Endothelial cell of umbilical vein (primary cell): ENCODE measurements around the gene EP300. TPM values are rescaled to one million over a fixed set of nuclear protein-coding genes. Genes with fewer than 3 reads are reported as not detected.
A peak's percentile ranks its signal among the peaks of the same experiment; 100 is the strongest.

Experiments
- BruUV-seq: library from RNA; stranded (reverse); fragments of 400-500 nt; replicated peaks from 2 replicates; lab custom pipeline; 2021; lab: Mats Ljungman, UMichigan
- CTCF ChIA-PET: fragments of 300-600, 350-600 bp; sonication (Branson Sonifier 250); formaldehyde crosslinking; loops from one replicate; lab custom pipeline; 2021; ENCODE audit warnings: antibody characterized with exemption, inconsistent platforms; lab: Charles Lee
- POLR2A ChIA-PET: fragments of 300-600, 350-600 bp; sonication (Branson Sonifier 250); formaldehyde crosslinking; loops from one replicate; lab custom pipeline; 2021; ENCODE audit warnings: antibody characterized with exemption, inconsistent platforms; lab: Charles Lee
- DNase-seq: peaks from one replicate; pipeline ENCODE4 v3.0.0-alpha.2; 2011; ENCODE audit warnings: low read depth, low spot score
- FAIRE-seq: peaks from 2 replicates; lab custom pipeline; 2011; peaks lifted over from hg19 to GRCh38; lab: Jason Lieb, UNC
- H2AFZ ChIP-seq: 2 replicates; pipeline ENCODE4 v1.6.0; 2012; ENCODE audit warnings: low read depth, low read length, control low read depth, inconsistent platforms
- H3K27ac ChIP-seq: 2 replicates; pipeline ENCODE4 v1.5.1; 2011; ENCODE audit warnings: low read depth, mild to moderate bottlenecking, control low read depth, low read length, moderate library complexity; ENCODE audit not compliant: insufficient read depth
- H3K27me3 ChIP-seq, 2 experiments: 2 replicates each; pipeline versions ENCODE4 v1.6.0 to v1.6.1; 2011; ENCODE audit warnings: low read length in 2 of 2, mixed read lengths in 1 of 2; ENCODE audit not compliant: control insufficient read depth in 2 of 2, insufficient read depth in 2 of 2
- H3K36me3 ChIP-seq, 2 experiments: 2 replicates in 1 of 2; 3 replicates in 1 of 2; pipeline ENCODE4 v1.5.1; 2011; ENCODE audit warnings: low read length in 2 of 2, mild to moderate bottlenecking in 1 of 2, moderate library complexity in 1 of 2; ENCODE audit not compliant: control insufficient read depth in 2 of 2, insufficient read depth in 2 of 2; ENCODE audit errors: extremely low read depth in 1 of 2
- H3K4me1 ChIP-seq: 3 replicates; pipeline ENCODE4 v1.5.1; 2011; ENCODE audit warnings: mild to moderate bottlenecking, low read length; ENCODE audit not compliant: control insufficient read depth, insufficient read depth; ENCODE audit errors: extremely low read depth
- H3K4me2 ChIP-seq: 2 replicates; pipeline ENCODE4 v1.6.1; 2011; ENCODE audit warnings: low read length, control low read depth, mixed read lengths; ENCODE audit not compliant: insufficient read depth
- H3K4me3 ChIP-seq, 3 experiments: fragments of 200-600 bp in 1 of 3; sonication (generic), shearing (Covaris generic) in 1 of 3; replicated peaks in 1 of 3; 2 replicates each; pipeline ENCODE4 v1.5.1; 2011 to 2016; ENCODE audit warnings: control low read depth in 3 of 3, low read length in 3 of 3, mild to moderate bottlenecking in 2 of 3, inconsistent platforms in 1 of 3, low read depth in 1 of 3, moderate library complexity in 1 of 3; ENCODE audit not compliant: insufficient read depth in 1 of 3
- H3K79me2 ChIP-seq: 2 replicates; pipeline ENCODE4 v1.6.0; 2012; ENCODE audit warnings: low read length, inconsistent platforms; ENCODE audit not compliant: control insufficient read depth, insufficient read depth
- H3K9ac ChIP-seq: replicated peaks from 2 replicates; pipeline ENCODE3; 2011; ENCODE audit warnings: low read length, control low read depth; ENCODE audit not compliant: insufficient read depth; ENCODE audit errors: extremely low read depth
- H3K9me1 ChIP-seq: replicated peaks from 3 replicates; pipeline ENCODE4 v1.6.0; 2011; ENCODE audit warnings: mild to moderate bottlenecking, low read length; ENCODE audit not compliant: control insufficient read depth, insufficient read depth; ENCODE audit errors: extremely low read depth
- H3K9me3 ChIP-seq: replicated peaks from 2 replicates; pipeline ENCODE4 v1.5.1; 2012; ENCODE audit warnings: low read length, inconsistent platforms; ENCODE audit not compliant: control insufficient read depth, insufficient read depth
- H4K20me1 ChIP-seq: replicated peaks from 2 replicates; pipeline ENCODE3; 2011; ENCODE audit warnings: mild to moderate bottlenecking, low read length; ENCODE audit not compliant: control insufficient read depth, insufficient read depth; ENCODE audit errors: extremely low read depth
- CTCF ChIP-seq, 2 donors: IDR thresholded peaks; 1 replicate in 1 of 2; 2 replicates in 1 of 2; pipeline ENCODE4 v1.5.1; 2011; ENCODE audit warnings: low read length in 2 of 2, mild to moderate bottlenecking in 2 of 2, moderate library complexity in 2 of 2, control low read depth in 1 of 2, inconsistent platforms in 1 of 2, low read depth in 1 of 2; ENCODE audit not compliant: insufficient read depth in 1 of 2; ENCODE audit errors: extremely low read depth in 1 of 2
- EZH2 ChIP-seq: IDR thresholded peaks from 2 replicates; pipeline ENCODE4 v1.6.1; 2012; ENCODE audit warnings: borderline replicate concordance, low read depth, mild to moderate bottlenecking, moderate library complexity, low read length, inconsistent platforms; ENCODE audit not compliant: severe bottlenecking
- FOS ChIP-seq: IDR thresholded peaks from 2 replicates; pipeline ENCODE4 v1.6.1; 2011; ENCODE audit warnings: mild to moderate bottlenecking, low read length, moderate library complexity, borderline replicate concordance; ENCODE audit not compliant: insufficient read depth
- GATA2 ChIP-seq: IDR thresholded peaks from 2 replicates; pipeline ENCODE4 v1.7.0; 2011; ENCODE audit warnings: low read depth, mild to moderate bottlenecking, moderate library complexity, mixed read lengths, low read length; ENCODE audit not compliant: insufficient read length, insufficient read depth
- JUN ChIP-seq: IDR thresholded peaks from 2 replicates; pipeline ENCODE4 v1.6.1; 2011; ENCODE audit warnings: borderline replicate concordance, low read depth; ENCODE audit not compliant: insufficient read length, insufficient read depth
- MAX ChIP-seq: IDR thresholded peaks from 2 replicates; pipeline ENCODE4 v1.6.1; 2011; ENCODE audit not compliant: insufficient read depth, insufficient read length
- MYC ChIP-seq: IDR thresholded peaks from one replicate; pipeline ENCODE4 v1.6.1; 2011; ENCODE audit warnings: mild to moderate bottlenecking, low read depth, low read length
- POLR2A ChIP-seq: IDR thresholded peaks from 2 replicates; pipeline ENCODE4 v1.6.1; 2012; ENCODE audit warnings: low read depth, mild to moderate bottlenecking, control low read depth, low read length
- POLR2AphosphoS5 ChIP-seq: IDR thresholded peaks from 2 replicates; pipeline ENCODE4 v1.6.1; 2012; ENCODE audit warnings: low read depth, mild to moderate bottlenecking, control low read depth, low read length, moderate library complexity; ENCODE audit not compliant: insufficient read depth
- dilution Hi-C: fragments of 300-500 bp; cut with MboI; formaldehyde crosslinking; loops from one replicate; pipeline ENCODE4 v1.15.0; 2019; ENCODE audit warnings: low sequenced_read_pairs; ENCODE audit not compliant: extremely low pct_ligation_motif_present
- intact Hi-C: fragments of 100-400 bp; cut with micrococcal nuclease; formaldehyde crosslinking; loops from one replicate; pipeline ENCODE4 v1.10.0; 2022
- polyA plus RNA-seq, 4 experiments: library from polyadenylated mRNA; depleted of rRNA in 3 of 4; stranded (reverse) in 3 of 4; unstranded in 1 of 4; fragments of >200 nt; gene quantifications; 2 replicates each; pipeline versions ENCODE4 v1.2.1 to v1.2.3, GENCODE V29; 2011 to 2012; ENCODE audit warnings: missing spikeins in 1 of 4
- total RNA-seq: library from RNA; stranded (reverse); gene quantifications from 2 replicates; pipeline ENCODE4 v1.2.3, GENCODE V29; 2021

Gene EP300
- total and polyA plus RNA-seq, 2 donors (not counting 3 experiments of a cell fraction or from before 2014, with no cell fraction given) = 24.4 to 63.0 TPM

- H3K9me3 ChIP-seq = no peaks in the 10 kb centered on the region
- POLR2A ChIA-PET = no interaction called here
- peaks cover 40% of the 10 kb centered on the region for H3K4me1 ChIP-seq
- intact Hi-C loops = loop anchor here (5.0 kb wide), 2 partner anchors 103 to 232 kb away; partner anchors contain the start of genes RANGAP1 and RBX1
- BruUV-seq = no TSS peak
- peak overlapping the region; percentile 22 for H3K27ac ChIP-seq
- no peaks in the 10 kb centered on the region for H3K27me3 ChIP-seq
- H2AFZ ChIP-seq = no peak overlapping the region
- H3K4me3 ChIP-seq = no peak overlapping the region
- H3K9me1 ChIP-seq = no peaks in the 10 kb centered on the region
- dilution Hi-C loops = no loop called here
- DNase-seq = peak; percentile 30
- no peak for TF ChIP-seq FOS
- no peak for TF ChIP-seq CTCF (IDR thresholded peaks at IDR 0.05; ENCODE audit: extremely low read depth in 1 of 2, insufficient read depth in 1 of 2, low read depth in 1 of 2, low read length in 2 of 2)
- no peak for TF ChIP-seq POLR2AphosphoS5
- TF ChIP-seq POLR2A = no peak
- TF ChIP-seq JUN = peak; percentile 5
- no peak for TF ChIP-seq MYC
- no peak overlapping the region for H3K4me2 ChIP-seq
- no peaks in the 10 kb centered on the region for H3K79me2 ChIP-seq
- peak; percentile 88 for FAIRE-seq
- CTCF ChIA-PET = interaction anchor here (0.7 kb wide), 1 partner anchor 262 kb away, joined by 3 read pairs; no protein-coding TSS in a partner anchor
- H3K9ac ChIP-seq = no peak overlapping the region
- H4K20me1 ChIP-seq = no peaks in the 10 kb centered on the region
- H3K36me3 ChIP-seq = no peaks in the 10 kb centered on the region
Observed at GRCh38 chr22:41184679-41185078, 92.3 kb downstream of the EP300 start.

GRCh38 chr22:41191467-41191866 lies 99.1 kb downstream of the EP300 start:
- CTCF ChIA-PET = interaction anchor here (1.4 kb wide), 1 partner anchor 10 kb away, joined by 3 read pairs; no protein-coding TSS in a partner anchor
- dilution Hi-C loops = no loop called here
- no peaks in the 10 kb centered on the region for H4K20me1 ChIP-seq
- no peak overlapping the region for H3K9ac ChIP-seq
- H3K4me1 ChIP-seq = no peaks in the 10 kb centered on the region
- POLR2A ChIA-PET = interaction anchor here (0.7 kb wide), 1 partner anchor 9 kb away, joined by 7 read pairs; no protein-coding TSS in a partner anchor
- DNase-seq (no peak), FAIRE-seq (no peak)
- no peak for TF ChIP-seq GATA2
- no peak for TF ChIP-seq FOS
- TF ChIP-seq MYC = no peak
- TF ChIP-seq CTCF (IDR thresholded peaks at IDR 0.05; ENCODE audit: extremely low read depth in 1 of 2, insufficient read depth in 1 of 2, low read depth in 1 of 2, low read length in 2 of 2) = no peak
- no peak for TF ChIP-seq EZH2
- no peak for TF ChIP-seq POLR2AphosphoS5
- no peak for TF ChIP-seq JUN
- TF ChIP-seq POLR2A = no peak
- TF ChIP-seq MAX = no peak
- no peaks in the 10 kb centered on the region for H3K27me3 ChIP-seq
- no peaks in the 10 kb centered on the region for H3K9me1 ChIP-seq
- no peaks in the 10 kb centered on the region for H3K79me2 ChIP-seq
- H3K4me2 ChIP-seq = no peak overlapping the region
- H3K36me3 ChIP-seq = no peaks in the 10 kb centered on the region
- H3K9me3 ChIP-seq = no peaks in the 10 kb centered on the region
- no peak overlapping the region for H3K27ac ChIP-seq
- intact Hi-C loops = loop anchor here (10.0 kb wide), 1 partner anchor 173 kb away; no protein-coding TSS in a partner anchor
- no peak overlapping the region for H2AFZ ChIP-seq
- no TSS peak for BruUV-seq
- H3K4me3 ChIP-seq = no peak overlapping the region
